ENCODE results near the gene HDAC11. TPM values are rescaled to one million over a fixed set of nuclear protein-coding genes. Genes with fewer than 3 reads are reported as not detected.

The HDAC11 gene
- total and polyA plus RNA-seq, 9 of the 15 experiments (the other 6 are each of a cell fraction or from before 2014, with no cell fraction given), result 0.60 to 6.0 (median 4.5) TPM

DNA sequence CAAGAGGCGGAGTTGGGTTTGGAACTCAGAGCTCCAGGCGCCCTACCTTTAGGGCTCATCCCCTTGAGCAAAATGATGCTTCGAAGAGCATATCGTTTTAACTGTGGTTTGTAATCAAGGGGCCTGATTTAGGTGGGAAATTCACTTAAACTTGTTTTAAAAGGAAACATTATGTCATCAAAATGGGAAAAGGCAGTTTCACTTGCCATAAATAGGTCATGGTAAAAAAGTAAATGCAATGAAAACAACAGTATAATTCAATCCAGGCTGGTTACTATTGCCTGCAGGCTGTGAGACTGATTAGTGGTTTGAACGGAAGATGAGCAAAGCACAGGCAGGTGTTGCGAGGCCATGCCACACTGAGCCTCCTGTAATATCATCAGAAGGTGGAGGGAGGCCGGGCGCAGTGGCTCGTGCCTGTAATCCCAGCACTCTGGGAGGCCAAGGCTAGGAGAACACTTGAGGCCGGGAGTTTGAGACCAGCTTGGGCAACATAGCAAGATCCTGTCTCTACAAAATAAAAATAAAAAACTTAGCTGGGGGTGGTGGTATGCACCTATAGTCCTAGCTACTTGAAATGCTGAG is 2.1 kb downstream of the HDAC11 start:
- H3K9ac ChIP-seq (ENCODE audit: insufficient read depth in 1 of 2, low read depth in 2 of 2, low read length in 2 of 2), result no peak overlapping the region
- intact Hi-C loops (cut with micrococcal nuclease), result no loop called here
- no peaks in the 10 kb centered on the region for H3K27me3 ChIP-seq (ENCODE audit: control insufficient read depth in 2 of 2, insufficient read depth in 2 of 2, low read length in 2 of 2)
- no TSS peak for BruUV-seq (replicated peaks)
- H3K9me3 ChIP-seq (replicated peaks; ENCODE audit: control insufficient read depth, insufficient read depth, low read depth, low read length), result no peaks in the 10 kb centered on the region
- DNase-seq (ENCODE audit: extremely low read depth in 1 of 4, low spot score in 3 of 4) (no peak), ATAC-seq (no peak), FAIRE-seq (no peak)
- no peak for TF ChIP-seq NONO (IDR thresholded peaks at IDR 0.05; ENCODE audit: low read depth in 2 of 2, low read length in 1 of 2)
- no peak for TF ChIP-seq ARHGAP35 (IDR thresholded peaks at IDR 0.05; ENCODE audit: partially characterized antibody)
- TF ChIP-seq, protein P1, sequence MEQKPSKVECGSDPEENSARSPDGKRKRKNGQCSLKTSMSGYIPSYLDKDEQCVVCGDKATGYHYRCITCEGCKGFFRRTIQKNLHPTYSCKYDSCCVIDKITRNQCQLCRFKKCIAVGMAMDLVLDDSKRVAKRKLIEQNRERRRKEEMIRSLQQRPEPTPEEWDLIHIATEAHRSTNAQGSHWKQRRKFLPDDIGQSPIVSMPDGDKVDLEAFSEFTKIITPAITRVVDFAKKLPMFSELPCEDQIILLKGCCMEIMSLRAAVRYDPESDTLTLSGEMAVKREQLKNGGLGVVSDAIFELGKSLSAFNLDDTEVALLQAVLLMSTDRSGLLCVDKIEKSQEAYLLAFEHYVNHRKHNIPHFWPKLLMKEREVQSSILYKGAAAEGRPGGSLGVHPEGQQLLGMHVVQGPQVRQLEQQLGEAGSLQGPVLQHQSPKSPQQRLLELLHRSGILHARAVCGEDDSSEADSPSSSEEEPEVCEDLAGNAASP (IDR thresholded peaks at IDR 0.05), result no peak
- no peak for TF ChIP-seq KDM2B (CRISPR knock-in tag; IDR thresholded peaks at IDR 0.05)
- no peak for TF ChIP-seq TCF3 (CRISPR knock-in tag; IDR thresholded peaks at IDR 0.05)
- TF ChIP-seq, protein P2, sequence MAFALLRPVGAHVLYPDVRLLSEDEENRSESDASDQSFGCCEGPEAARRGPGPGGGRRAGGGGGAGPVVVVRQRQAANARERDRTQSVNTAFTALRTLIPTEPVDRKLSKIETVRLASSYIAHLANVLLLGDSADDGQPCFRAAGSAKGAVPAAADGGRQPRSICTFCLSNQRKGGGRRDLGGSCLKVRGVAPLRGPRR (CRISPR knock-in tag; IDR thresholded peaks at IDR 0.05), result no peak
- no peak for TF ChIP-seq ZNF239 (CRISPR knock-in tag; IDR thresholded peaks at IDR 0.05)
- no peak for TF ChIP-seq SIN3B (IDR thresholded peaks at IDR 0.05; ENCODE audit: low read depth)
- no peak for TF ChIP-seq TAF15 (IDR thresholded peaks at IDR 0.05; ENCODE audit: low read depth, low read length)
- TF ChIP-seq ZNF431 (CRISPR knock-in tag; IDR thresholded peaks at IDR 0.05), result no peak
- TF ChIP-seq KLF6 (CRISPR knock-in tag; IDR thresholded peaks at IDR 0.05; ENCODE audit: borderline replicate concordance), result no peak
- TF ChIP-seq, protein P3, sequence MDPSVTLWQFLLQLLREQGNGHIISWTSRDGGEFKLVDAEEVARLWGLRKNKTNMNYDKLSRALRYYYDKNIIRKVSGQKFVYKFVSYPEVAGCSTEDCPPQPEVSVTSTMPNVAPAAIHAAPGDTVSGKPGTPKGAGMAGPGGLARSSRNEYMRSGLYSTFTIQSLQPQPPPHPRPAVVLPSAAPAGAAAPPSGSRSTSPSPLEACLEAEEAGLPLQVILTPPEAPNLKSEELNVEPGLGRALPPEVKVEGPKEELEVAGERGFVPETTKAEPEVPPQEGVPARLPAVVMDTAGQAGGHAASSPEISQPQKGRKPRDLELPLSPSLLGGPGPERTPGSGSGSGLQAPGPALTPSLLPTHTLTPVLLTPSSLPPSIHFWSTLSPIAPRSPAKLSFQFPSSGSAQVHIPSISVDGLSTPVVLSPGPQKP (CRISPR knock-in tag; IDR thresholded peaks at IDR 0.05), result no peak
- no peak for TF ChIP-seq NFE2 (IDR thresholded peaks at IDR 0.05; ENCODE audit: low read depth)
- TF ChIP-seq ARID1B (IDR thresholded peaks at IDR 0.05), result no peak
- TF ChIP-seq RBM39 (optimal IDR thresholded peaks at IDR 0.05; ENCODE audit: low read depth, low read length), result no peak
- TF ChIP-seq SNIP1 (IDR thresholded peaks at IDR 0.05; ENCODE audit: low read depth), result no peak
- ChIA-PET CTCF (ENCODE audit: low intra/inter-chr PET ratio) (interaction anchor here (0.6 kb wide), 1 partner anchor 156 kb away, joined by 3 read pairs; no protein-coding TSS in a partner anchor), POLR2A (interaction anchor here (0.7 kb wide), 1 partner anchor 93 kb away, joined by 3 read pairs; no protein-coding TSS in a partner anchor)
- in situ Hi-C loops (cut with MboI), result no loop called here
- no peak overlapping the region for H3K4me3 ChIP-seq
- no peaks in the 10 kb centered on the region; the same call in 2 of the 3 replicates for H3K79me2 ChIP-seq (ENCODE audit: control insufficient read depth, insufficient read depth, low read length)
- WGBS (ENCODE audit: insufficient coverage, low coverage, missing lambda C conversion rate), result 80% methylated on average over 10 of the region's 10 CpGs
- peaks cover 33 to 68% of the 10 kb centered on the region in 2 experiments for H3K4me1 ChIP-seq (replicated peaks in 1 of 2; ENCODE audit: control insufficient read depth in 2 of 2, insufficient read depth in 2 of 2, low read length in 2 of 2)
- no peak overlapping the region for H3K27ac ChIP-seq (ENCODE audit: extremely low read depth, low read depth, low read length)
- H4K20me1 ChIP-seq (replicated peaks; ENCODE audit: control insufficient read depth, insufficient read depth, low read length), result 0 out of 2 replicates have a peak, but pooled peaks cover 3% of the 10 kb centered on the region
- H3K4me2 ChIP-seq (ENCODE audit: insufficient read depth, low read length), result no peak overlapping the region
- H2AFZ ChIP-seq (ENCODE audit: low read depth, low read length), result no peak overlapping the region
- H3K9me1 ChIP-seq (ENCODE audit: control insufficient read depth, insufficient read depth, low read length), result no peaks in the 10 kb centered on the region
- H3K36me3 ChIP-seq (ENCODE audit: control insufficient read depth, insufficient read depth, low read length), result no peaks in the 10 kb centered on the region; the same call in 2 of the 3 replicates

Data from K562 (cell line).